IMR-90 (cell line): ENCODE data around the gene STYXL1. TPM values are rescaled to one million over a fixed set of nuclear protein-coding genes. Genes with fewer than 3 reads are reported as not detected.

Source experiments
- CEBPB ChIP-seq: IDR thresholded peaks from 2 replicates; pipeline ENCODE4 v1.6.1; 2012; ENCODE audit warnings: low read depth, low read length, improper control_type of control experiment
- POLR2A ChIP-seq: IDR thresholded peaks from 2 replicates; pipeline ENCODE4 v1.6.1; 2012; ENCODE audit warnings: mild to moderate bottlenecking, low read depth, low read length
- RAD21 ChIP-seq: IDR thresholded peaks from 2 replicates; pipeline ENCODE4 v1.6.1; 2012; ENCODE audit warnings: low read length, improper control_type of control experiment
- polyA plus RNA-seq, 3 experiments: library from polyadenylated mRNA; depleted of rRNA; stranded (reverse); fragments of >200 nt; gene quantifications; 2 replicates each; pipeline ENCODE4 v1.2.3, GENCODE V29; 2012; ENCODE audit warnings: low replicate concordance in 1 of 3
- total RNA-seq: library from RNA; depleted of rRNA; stranded (reverse); fragments of >200 nt; gene quantifications from 2 replicates; pipeline ENCODE4 v1.2.3, GENCODE V29; 2012

The STYXL1 gene
- total and polyA plus RNA-seq, 2 of the 4 experiments (the other 2 are of a cell fraction) = 66.1 to 73.8 TPM

DNA sequence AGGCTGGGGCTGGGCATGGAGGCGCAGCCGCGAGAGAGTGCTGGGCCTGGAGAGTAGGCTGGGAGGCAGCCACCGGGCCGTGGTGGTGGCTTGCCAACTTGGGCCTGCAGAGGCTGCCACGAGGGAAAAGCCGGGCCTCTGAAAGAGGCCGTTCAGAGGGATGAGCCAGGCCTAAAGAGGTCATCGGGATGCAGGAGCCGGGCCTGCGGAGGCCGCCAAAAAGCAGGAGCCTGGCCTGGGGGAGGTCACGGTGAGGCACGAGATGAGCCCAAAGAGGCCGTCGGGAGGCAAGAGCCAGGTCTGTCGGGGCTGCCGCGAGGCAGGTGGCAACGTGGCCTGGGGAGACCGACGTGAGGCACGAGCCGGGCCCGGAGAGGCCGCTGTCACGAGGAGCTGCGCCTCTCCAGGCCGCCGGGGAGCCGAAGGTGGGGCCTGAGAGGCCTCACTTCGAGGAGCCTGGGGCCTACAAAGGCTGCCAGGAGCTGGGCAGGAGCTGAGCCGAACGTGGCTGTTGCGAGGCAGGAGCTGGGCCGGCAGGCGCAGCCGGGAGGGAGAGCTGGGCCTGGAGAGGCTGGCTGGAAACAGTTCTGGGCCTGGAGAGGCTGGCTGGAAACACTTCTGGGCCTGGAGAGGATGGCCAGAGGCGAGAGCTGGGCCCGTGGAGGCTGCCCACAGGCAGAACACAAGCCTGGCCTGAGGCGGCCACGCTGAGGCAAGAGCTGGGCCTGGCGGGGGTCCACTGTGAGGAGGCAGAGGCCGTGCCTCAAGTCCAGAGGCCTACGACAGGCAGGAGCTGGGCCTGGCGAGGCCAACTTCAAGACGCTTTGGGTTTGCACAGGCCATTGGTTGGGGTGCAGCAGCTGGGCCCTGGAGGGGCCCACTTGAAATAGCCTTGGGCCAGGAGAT lies 24.7 kb upstream of the STYXL1 start (continued):
- TF ChIP-seq CEBPB = no peak
- no peak for TF ChIP-seq RAD21
- no peak for TF ChIP-seq POLR2A
